ENCODE measurements around the gene TMCO6. TPM values are rescaled to one million over a fixed set of nuclear protein-coding genes. Genes with fewer than 3 reads are reported as not detected.

Gene TMCO6
- total and polyA plus RNA-seq, 2 of the 8 experiments (the other 6 are each of a cell fraction or from before 2014, with no cell fraction given), result 29.0 to 40.9 TPM

DNA sequence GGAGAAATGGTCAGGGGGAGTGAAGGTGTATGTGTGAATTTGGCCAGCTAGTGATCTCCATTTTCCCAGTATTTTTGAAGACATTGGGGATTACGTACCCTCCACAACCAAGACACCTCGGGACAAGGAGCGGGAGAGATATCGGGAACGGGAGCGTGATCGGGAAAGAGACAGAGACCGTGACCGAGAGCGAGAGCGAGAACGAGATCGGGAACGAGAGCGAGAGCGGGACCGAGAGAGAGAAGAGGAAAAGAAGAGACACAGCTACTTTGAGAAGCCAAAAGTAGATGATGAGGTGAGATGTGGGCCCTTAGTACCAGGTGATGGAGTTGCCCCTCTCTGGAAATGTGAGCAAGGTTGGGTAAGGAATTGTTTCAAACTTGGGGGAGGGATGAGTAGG lies 19.6 kb downstream of the TMCO6 start:
- Histone ChIP-seq H2BK120ac (replicated peaks; ENCODE audit: low read depth, low read length) (no peak overlapping the region), H3K14ac (ENCODE audit: insufficient read length) (no peak overlapping the region), H3K36me3 (ENCODE audit: control insufficient read depth in 2 of 4, insufficient read depth in 4 of 4, low read length in 3 of 4) (peaks cover 12 to 76% (median 58%) of the 10 kb centered on the region in 4 experiments; a peak in 7 of 8 replicates), H3K23me2 (ENCODE audit: low read depth, low read length) (no peaks in the 10 kb centered on the region; the same call in 1 of the 2 replicates), H4K5ac (ENCODE audit: insufficient read length, low read depth, low read length) (no peak overlapping the region), H3K9me3 (ENCODE audit: insufficient read depth in 2 of 2, low read depth in 1 of 2, low read length in 1 of 2) (no peaks in the 10 kb centered on the region), H2BK12ac (ENCODE audit: low read depth, low read length) (no peak overlapping the region), H3K56ac (replicated peaks; ENCODE audit: insufficient read length, low read depth, low read length) (no peak overlapping the region), H3K27me3 (replicated peaks in 1 of 4; ENCODE audit: control insufficient read depth in 3 of 4, extremely low read depth in 1 of 4, insufficient read depth in 3 of 4, low read length in 3 of 4) (no peaks in the 10 kb centered on the region), H4K20me1 (replicated peaks in 1 of 2; ENCODE audit: control insufficient read depth in 1 of 2, insufficient read depth in 2 of 2, low read length in 2 of 2) (no peaks in the 10 kb centered on the region), H3K4me1 (replicated peaks in 1 of 4; ENCODE audit: control insufficient read depth in 3 of 4, insufficient read depth in 4 of 4, low read length in 3 of 4) (no peaks in the 10 kb centered on the region; a peak in 1 of 7 replicates), H3K18ac (ENCODE audit: extremely low read depth, low read length) (no peak overlapping the region), H3K9ac (replicated peaks in 1 of 4; ENCODE audit: extremely low read depth in 1 of 4, low read depth in 3 of 4, low read length in 3 of 4) (no peak overlapping the region), H3K79me1 (ENCODE audit: low read depth, low read length) (no peaks in the 10 kb centered on the region), H4K91ac (replicated peaks; ENCODE audit: insufficient read length, low read length) (no peak overlapping the region), H3K4ac (replicated peaks; ENCODE audit: insufficient read length, low read depth, low read length) (no peak overlapping the region), H3K27ac (ENCODE audit: low read depth, low read length) (no peak overlapping the region), H2BK20ac (ENCODE audit: low read length) (no peak overlapping the region), H2BK15ac (ENCODE audit: low read length) (no peak overlapping the region), H2AK5ac (ENCODE audit: low read depth, low read length) (no peak overlapping the region), H3K4me3 (ENCODE audit: extremely low read depth in 1 of 4, insufficient read depth in 2 of 4, low read depth in 3 of 4, low read length in 4 of 4) (no peak overlapping the region), H3K79me2 (ENCODE audit: control insufficient read depth in 1 of 2, insufficient read depth in 2 of 2, low read length in 2 of 2) (no peaks in the 10 kb centered on the region), H4K8ac (ENCODE audit: extremely low read depth, insufficient read depth, low read length) (no peak overlapping the region), H2BK5ac (ENCODE audit: low read depth, low read length) (no peak overlapping the region), H3K4me2 (ENCODE audit: insufficient read depth in 1 of 2, low read depth in 2 of 2, low read length in 2 of 2) (no peak overlapping the region), H2AFZ (ENCODE audit: low read length) (no peak overlapping the region), H3K23ac (ENCODE audit: insufficient read length) (no peak overlapping the region)
- TF ChIP-seq, protein P1, sequence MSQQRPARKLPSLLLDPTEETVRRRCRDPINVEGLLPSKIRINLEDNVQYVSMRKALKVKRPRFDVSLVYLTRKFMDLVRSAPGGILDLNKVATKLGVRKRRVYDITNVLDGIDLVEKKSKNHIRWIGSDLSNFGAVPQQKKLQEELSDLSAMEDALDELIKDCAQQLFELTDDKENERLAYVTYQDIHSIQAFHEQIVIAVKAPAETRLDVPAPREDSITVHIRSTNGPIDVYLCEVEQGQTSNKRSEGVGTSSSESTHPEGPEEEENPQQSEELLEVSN (IDR thresholded peaks at IDR 0.05), result no peak
- 98 to 100% methylated on average over 7 to 12 of the region's 17 CpGs for WGBS, 2 experiments (ENCODE audit: extremely low coverage in 1 of 2, insufficient coverage in 1 of 2, insufficient read length in 1 of 2, insufficient replicate concordance in 2 of 2, low coverage in 1 of 2, low lambda C conversion rate in 2 of 2, missing lambda C conversion rate in 1 of 2)
- no peak for FAIRE-seq
- DNase-seq (ENCODE audit: low read depth in 1 of 2, low spot score in 2 of 2), result no peak
- ChIA-PET POLR2A (ENCODE audit: partially characterized antibody) (interaction anchor here (0.6 to 9.9 kb wide), 3 partner anchors 11 to 17 kb away, joined by 3 to 87 read pairs (median 3); partner anchors contain the start of genes IK and NDUFA2), CTCF (ENCODE audit: partially characterized antibody) (interaction anchor here (0.9 kb wide), 1 partner anchor 229 kb away, joined by 3 read pairs; no protein-coding TSS in a partner anchor)

All from H1 (cell line).